Motor neuron (in vitro differentiated cells): ENCODE results near the gene AP5B1. TPM values are rescaled to one million over a fixed set of nuclear protein-coding genes. Genes with fewer than 3 reads are reported as not detected.
A peak's percentile ranks its signal among the peaks of the same experiment; 100 is the strongest.

ENCODE experiments used
- ATAC-seq, 8 experiments: fragments of 200-7000 bp; cut with Tn5 transposase; replicated peaks in 6 of 8; 2 replicates each; pipeline ENCODE4 v1.8.0; 2021; ENCODE audit warnings: mild to moderate bottlenecking in 8 of 8, moderate library complexity in 8 of 8
- H3K27ac ChIP-seq, 2 donors: fragments of 250-450 bp; sonication (Bioruptor Pico); 2 replicates each; pipeline ENCODE4 v1.9.0; 2021; ENCODE audit warnings: antibody characterized with exemption in 2 of 2, mild to moderate bottlenecking in 2 of 2, moderate library complexity in 1 of 2
- H3K4me1 ChIP-seq, 2 donors: fragments of 250-450 bp; sonication (Bioruptor Pico); replicated peaks in 1 of 2; 2 replicates each; pipeline ENCODE4 v1.6.1; 2021; ENCODE audit warnings: antibody characterized with exemption in 2 of 2, mild to moderate bottlenecking in 2 of 2, moderate library complexity in 1 of 2
- H3K4me3 ChIP-seq, 5 donors: fragments of 250-450 bp; sonication (Bioruptor Pico); 2 replicates each; pipeline ENCODE4 v1.9.0; 2021; ENCODE audit warnings: antibody characterized with exemption in 5 of 5, mild to moderate bottlenecking in 5 of 5, moderate library complexity in 4 of 5
- WGBS, 10 experiments: fragments of 450-650 bp; shearing (Covaris generic); methylation state at CpG; one replicate each; pipeline ENCODE4 v1.0.0; 2022; 5-methylcytosine and 5-hydroxymethylcytosine counted together
- in situ Hi-C, 9 experiments: fragments of 400-800 bp; cut with MboI; loops; one replicate each; pipeline ENCODE4 v1.15.0; 2021; ENCODE audit warnings: low sequenced_read_pairs in 9 of 9, low pct_unique_long_range_greater_than_20kb in 2 of 9; ENCODE audit not compliant: unreplicated experiment in 9 of 9
- total RNA-seq, 8 experiments: library from RNA; unstranded; fragments of 300-600 nt; gene quantifications; 2 replicates each; pipeline versions ENCODE4 v1.2.3 to v1.2.4, GENCODE V29; 2022

AP5B1 gene
- total RNA-seq, 8 experiments from 2014 or later = 2.7 to 12.9 (median 4.8) TPM

GRCh38 chr11:65796726-65797601 lies 16.2 kb upstream of the AP5B1 start:
- Histone ChIP-seq H3K27ac (no peak overlapping the region), H3K4me3 (no peak overlapping the region), H3K4me1 (no peaks in the 10 kb centered on the region)
- in situ Hi-C loops = no loop called here
- WGBS, 10 experiments = 39 to 77% (median 54%) methylated on average over 2 to 8 of the region's 15 CpGs; no CpG with 5 or more reads in 1 of the 10 experiments
- ATAC-seq = no peak

GRCh38 chr11:65794570-65795510 lies 14.1 kb upstream of the AP5B1 start:
- Histone ChIP-seq H3K4me3 (no peak overlapping the region), H3K27ac (no peak overlapping the region), H3K4me1 (no peaks in the 10 kb centered on the region)
- WGBS, 10 experiments = 56 to 100% (median 86%) methylated on average over 2 to 13 of the region's 42 CpGs; no CpG with 5 or more reads in 5 of the 10 experiments
- in situ Hi-C loops = no loop called here
- ATAC-seq = no peak

GRCh38 chr11:65793625-65794400 lies 13.0 kb upstream of the AP5B1 start:
- WGBS, 10 experiments = 40 to 100% (median 83%) methylated on average over 1 to 9 of the region's 29 CpGs; no CpG with 5 or more reads in 5 of the 10 experiments
- H3K27ac ChIP-seq = no peak overlapping the region
- no peaks in the 10 kb centered on the region for H3K4me1 ChIP-seq
- ATAC-seq = no peak
- in situ Hi-C loops = no loop called here
- H3K4me3 ChIP-seq = no peak overlapping the region

DNA sequence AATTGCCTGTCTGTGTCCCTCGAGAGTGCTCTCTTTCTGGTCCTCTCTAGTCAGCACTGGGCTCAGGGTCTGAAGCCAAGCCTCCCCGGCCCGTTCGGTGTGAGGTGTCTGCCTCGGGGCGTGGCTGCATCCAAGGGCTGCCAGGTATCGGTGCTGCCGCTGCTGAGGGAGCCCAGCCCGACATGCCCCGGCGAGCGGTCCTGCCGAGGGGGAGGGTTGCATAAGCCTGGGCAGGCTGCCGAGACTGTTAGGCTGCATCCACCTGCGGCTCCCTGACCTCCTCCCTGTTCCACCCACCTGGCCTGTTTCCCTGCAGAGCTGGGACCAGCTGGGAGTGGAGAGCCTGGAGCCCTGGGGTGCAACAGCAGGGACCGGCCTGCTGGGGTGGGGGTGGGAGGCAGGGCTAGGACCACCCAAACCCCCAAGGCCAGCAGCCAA lies 12.4 kb upstream of the AP5B1 start:
- H3K4me3 ChIP-seq = no peak overlapping the region
- H3K4me1 ChIP-seq = no peaks in the 10 kb centered on the region
- WGBS, 10 experiments = 59 to 84% (median 69%) methylated on average over 4 to 8 of the region's 16 CpGs; no CpG with 5 or more reads in 6 of the 10 experiments
- H3K27ac ChIP-seq = no peak overlapping the region
- ATAC-seq = no peak
- in situ Hi-C loops = no loop called here

- no peak for ATAC-seq
- 50 to 100% (median 70%) methylated on average over 1 to 12 of the region's 16 CpGs; no CpG with 5 or more reads in 4 of the 10 experiments for WGBS, 10 experiments
- peaks cover 1 to 4% of the 10 kb centered on the region in 2 donors for H3K4me1 ChIP-seq
- H3K27ac ChIP-seq = no peak overlapping the region
- H3K4me3 ChIP-seq = no peak overlapping the region
- in situ Hi-C loops = no loop called here
Observed at GRCh38 chr11:65792456-65792855, 11.7 kb upstream of the AP5B1 start.

GRCh38 chr11:65791719-65792213 lies 11.0 kb upstream of the AP5B1 start:
- no peak overlapping the region for H3K4me3 ChIP-seq
- H3K27ac ChIP-seq = no peak overlapping the region
- ATAC-seq = peak in 2 of 8 experiments; percentile 64 to 70
- 60 to 82% methylated on average over 4 to 7 of the region's 13 CpGs; no CpG with 5 or more reads in 8 of the 10 experiments for WGBS, 10 experiments
- in situ Hi-C loops = no loop called here
- peaks cover 3 to 4% of the 10 kb centered on the region in 2 donors for H3K4me1 ChIP-seq

GRCh38 chr11:65790902-65791650 lies 10.3 kb upstream of the AP5B1 start:
- no peak for ATAC-seq
- peaks cover 4 to 6% of the 10 kb centered on the region in 2 donors for H3K4me1 ChIP-seq
- in situ Hi-C loops = no loop called here
- WGBS, 10 experiments = 81 to 100% (median 100%) methylated on average over 1 to 6 of the region's 18 CpGs; no CpG with 5 or more reads in 7 of the 10 experiments
- no peak overlapping the region for H3K27ac ChIP-seq
- H3K4me3 ChIP-seq = no peak overlapping the region

DNA sequence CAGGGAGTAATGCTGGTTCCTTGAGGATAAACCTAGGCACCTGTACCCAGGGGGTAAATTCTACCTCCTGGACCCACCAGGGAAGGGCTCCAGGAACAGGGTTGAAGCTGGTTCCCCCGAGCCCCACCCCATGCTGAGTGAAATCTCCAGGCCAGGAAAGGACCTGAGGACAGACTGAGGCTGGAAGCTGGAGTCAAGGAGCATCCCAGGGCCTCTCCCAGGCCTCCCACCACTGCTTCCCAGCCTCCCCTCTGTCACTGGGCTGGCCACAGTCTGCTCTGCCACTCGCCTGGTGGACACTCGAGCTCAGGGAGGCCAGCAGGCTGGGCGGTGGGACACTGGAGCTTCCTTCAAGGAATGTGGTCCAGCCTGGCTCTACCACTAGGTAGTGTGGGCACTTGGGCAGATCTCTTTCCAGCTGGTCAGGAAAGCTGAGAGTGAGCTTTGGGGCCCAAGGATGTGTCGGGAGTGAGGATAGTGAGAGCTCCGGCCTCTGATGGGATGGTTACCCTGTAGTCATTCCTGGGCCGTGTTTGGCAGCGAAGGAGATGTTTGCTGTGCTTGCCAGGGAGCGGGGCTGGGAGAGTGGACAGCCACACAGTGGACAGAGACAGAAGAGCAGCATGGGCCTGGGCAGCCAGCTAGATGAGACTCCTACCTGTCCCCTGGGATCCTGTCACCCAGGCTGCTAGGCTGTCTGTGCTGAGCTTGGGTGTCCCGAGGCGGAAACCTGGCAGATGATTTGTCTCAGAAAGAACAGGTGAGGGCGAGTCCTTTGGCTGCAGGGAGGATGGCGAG lies 9.5 kb upstream of the AP5B1 start:
- in situ Hi-C loops = no loop called here
- Histone ChIP-seq H3K4me3 (no peak overlapping the region), H3K4me1 (peaks cover 4 to 6% of the 10 kb centered on the region in 2 donors), H3K27ac (no peak overlapping the region)
- peak in 1 of 8 experiments; percentile 14 for ATAC-seq
- WGBS, 10 experiments = 48 to 100% (median 86%) methylated on average over 1 to 10 of the region's 13 CpGs; no CpG with 5 or more reads in 3 of the 10 experiments

DNA sequence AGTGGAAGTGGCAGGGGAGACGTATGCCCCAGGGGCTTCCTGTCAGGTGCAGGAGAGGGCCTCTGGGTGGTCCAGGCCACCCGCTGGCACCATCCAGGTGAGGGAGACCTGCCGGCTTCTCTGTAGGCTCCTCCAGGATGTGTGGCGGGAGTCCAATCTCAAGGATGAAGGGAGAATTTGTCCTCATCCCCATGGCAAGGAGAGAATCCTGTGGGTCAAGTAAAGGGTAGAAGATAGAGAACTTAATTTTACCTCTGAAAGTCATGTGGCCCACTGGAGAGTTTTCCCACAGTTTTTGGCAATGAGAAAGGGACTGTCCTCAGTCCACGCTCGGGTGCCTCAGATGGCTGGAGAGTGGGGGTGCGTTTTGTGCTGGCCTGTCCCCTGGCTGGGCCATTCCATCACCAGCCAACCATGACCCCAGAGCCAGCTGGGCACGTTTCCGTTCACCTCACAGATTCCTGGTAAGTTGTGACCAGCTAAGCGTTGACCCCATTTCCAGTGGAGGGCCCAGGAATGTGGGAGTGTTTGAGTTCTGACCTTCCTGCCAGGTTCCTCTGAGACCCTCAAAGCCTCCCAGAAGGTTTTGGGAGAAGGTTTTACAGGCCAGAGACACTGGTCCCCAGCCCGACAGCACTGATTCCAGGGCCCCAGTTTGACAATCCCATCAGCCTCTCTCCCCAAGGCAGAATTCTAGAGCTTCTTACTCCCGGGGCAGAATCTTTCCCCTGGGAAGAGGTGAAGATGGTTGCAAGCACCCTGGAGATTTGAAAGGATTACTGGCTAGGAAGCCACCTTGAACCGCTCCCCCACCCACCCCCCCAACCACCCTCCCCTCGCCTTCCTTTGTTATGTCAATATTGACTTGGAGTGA lies 8.7 kb upstream of the AP5B1 start:
- WGBS, 10 experiments = 75 to 93% (median 88%) methylated on average over 2 to 7 of the region's 14 CpGs; no CpG with 5 or more reads in 4 of the 10 experiments
- no peak overlapping the region for H3K4me3 ChIP-seq
- H3K27ac ChIP-seq = no peak overlapping the region
- no peak for ATAC-seq
- peaks cover 4 to 6% of the 10 kb centered on the region in 2 donors for H3K4me1 ChIP-seq
- in situ Hi-C loops = no loop called here

- ATAC-seq = no peak
- Histone ChIP-seq H3K4me1 (peaks cover 4 to 6% of the 10 kb centered on the region in 2 donors), H3K27ac (no peak overlapping the region), H3K4me3 (no peak overlapping the region)
- in situ Hi-C loops = no loop called here
- WGBS, 10 experiments = 0 to 88% (median 60%) methylated on average over 1 to 4 of the region's 6 CpGs; no CpG with 5 or more reads in 3 of the 10 experiments
Observed at GRCh38 chr11:65788821-65789220, 8.0 kb upstream of the AP5B1 start.
